Measurements from ENCODE around the gene BCL6.
"Not testable (repeated sequence)": the region's sequence is repeated elsewhere in the genome, so short reads cannot be mapped to it uniquely, and the experiment has no call there.

BCL6 gene

GRCh38 chr3:187713504-187713903 is 31.8 kb downstream of the BCL6 start:
- DNase-seq (ENCODE audit: low read depth), result no peak

- DNase-seq (ENCODE audit: low read depth), result no peak
Observed at GRCh38 chr3:187709155-187709554, 36.1 kb downstream of the BCL6 start.

- no peak for DNase-seq (ENCODE audit: low read depth)
Observed at GRCh38 chr3:187708696-187709095, 36.6 kb downstream of the BCL6 start.

- DNase-seq (ENCODE audit: low read depth), result no peak
Observed at GRCh38 chr3:187706971-187707370, 38.3 kb downstream of the BCL6 start.

- no peak for DNase-seq (ENCODE audit: low read depth)
Observed at GRCh38 chr3:187705164-187705563, 40.1 kb downstream of the BCL6 start.

GRCh38 chr3:187702507-187703033 is 42.7 kb downstream of the BCL6 start, which contains the start of gene RTP2:
TSS of gene RTP2 (minus strand) at chr3:187702557. CDS start at chr3:187702128, 429 bp downstream.
- no peak for DNase-seq (ENCODE audit: low read depth)

GRCh38 chr3:187700249-187700648 is 45.0 kb downstream of the BCL6 start:
- DNase-seq (ENCODE audit: low read depth), result no peak

GRCh38 chr3:187698499-187699399 is 46.5 kb downstream of the BCL6 start:
- no peak for DNase-seq (ENCODE audit: low read depth)

GRCh38 chr3:187696021-187696420 is 49.2 kb downstream of the BCL6 start:
- DNase-seq (ENCODE audit: low read depth), result no peak

- DNase-seq (ENCODE audit: low read depth), result no peak
Observed at GRCh38 chr3:187695449-187695848, 49.8 kb downstream of the BCL6 start.

GRCh38 chr3:187694801-187695200 is 50.5 kb downstream of the BCL6 start:
- no peak for DNase-seq (ENCODE audit: low read depth)

- DNase-seq (ENCODE audit: low read depth), result no peak
Observed at GRCh38 chr3:187693431-187693830, 51.8 kb downstream of the BCL6 start.

GRCh38 chr3:187689984-187690383 is 55.3 kb downstream of the BCL6 start:
- no peak for DNase-seq (ENCODE audit: low read depth)

- DNase-seq (ENCODE audit: low read depth), result no peak
Observed at GRCh38 chr3:187686621-187687273, 58.5 kb downstream of the BCL6 start.

- DNase-seq (ENCODE audit: low read depth), result no peak
Observed at GRCh38 chr3:187685948-187686347, 59.3 kb downstream of the BCL6 start.

GRCh38 chr3:187684880-187685279 is 60.4 kb downstream of the BCL6 start:
- DNase-seq (ENCODE audit: low read depth), result no peak

- DNase-seq (ENCODE audit: low read depth), result no peak
Observed at GRCh38 chr3:187684444-187684843, 60.8 kb downstream of the BCL6 start.

- not testable (repeated sequence) for DNase-seq (ENCODE audit: low read depth)
Observed at GRCh38 chr3:187681756-187682155, 63.5 kb downstream of the BCL6 start.

- DNase-seq (ENCODE audit: low read depth), result peak; percentile 49
Observed at GRCh38 chr3:187679638-187680396, 65.5 kb downstream of the BCL6 start.

- peak; percentile 45 for DNase-seq (ENCODE audit: low read depth)
Observed at GRCh38 chr3:187678726-187679268, 66.5 kb downstream of the BCL6 start.

GRCh38 chr3:187677604-187678003 is 67.7 kb downstream of the BCL6 start:
- no peak for DNase-seq (ENCODE audit: low read depth)

GRCh38 chr3:187673012-187673411 is 72.3 kb downstream of the BCL6 start:
- no peak for DNase-seq (ENCODE audit: low read depth)
